C4-2B (cell line): Measurements from ENCODE around the gene MBOAT1.

Experiments used
- ZFX ChIP-seq: fragments of 450-650 bp; IDR thresholded peaks from 2 replicates; pipeline ENCODE4 v1.6.1; 2017
- TF ChIP-seq, protein P1 (sequence below): fragments of 450-650 bp; conservative IDR thresholded peaks from 2 replicates; pipeline ENCODE4 v1.5.1; 2017; ENCODE audit warnings: mild to moderate bottlenecking

DNA sequence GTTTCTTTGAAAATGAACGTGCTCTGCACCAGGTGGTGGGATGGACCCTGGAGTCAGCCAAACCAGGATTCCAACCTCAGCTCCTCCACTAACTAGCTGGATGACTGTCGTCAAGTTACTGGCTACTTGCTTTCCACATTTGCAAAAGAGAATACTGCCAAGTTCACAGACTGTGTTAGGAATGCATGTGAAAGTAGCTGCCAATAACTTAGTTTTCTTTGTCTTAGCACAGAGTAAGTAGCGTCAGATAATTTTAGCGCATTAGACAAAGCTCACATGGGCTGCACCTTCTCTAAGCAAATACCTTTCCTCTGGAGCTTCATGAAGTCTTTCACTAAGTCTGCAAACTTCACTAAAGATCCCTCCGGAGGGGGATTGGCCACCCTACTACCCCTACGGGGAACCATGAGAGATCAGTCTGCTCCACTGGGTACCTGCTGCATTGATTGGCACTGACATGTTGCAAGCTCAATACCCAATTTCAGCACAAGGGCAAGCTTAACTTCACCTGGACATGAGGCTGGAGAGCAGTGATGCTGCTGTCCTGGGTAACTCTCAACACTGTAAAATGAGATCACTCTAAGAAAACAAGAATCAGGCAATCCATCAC lies 113.9 kb downstream of the MBOAT1 start:
- TF ChIP-seq, protein P1, sequence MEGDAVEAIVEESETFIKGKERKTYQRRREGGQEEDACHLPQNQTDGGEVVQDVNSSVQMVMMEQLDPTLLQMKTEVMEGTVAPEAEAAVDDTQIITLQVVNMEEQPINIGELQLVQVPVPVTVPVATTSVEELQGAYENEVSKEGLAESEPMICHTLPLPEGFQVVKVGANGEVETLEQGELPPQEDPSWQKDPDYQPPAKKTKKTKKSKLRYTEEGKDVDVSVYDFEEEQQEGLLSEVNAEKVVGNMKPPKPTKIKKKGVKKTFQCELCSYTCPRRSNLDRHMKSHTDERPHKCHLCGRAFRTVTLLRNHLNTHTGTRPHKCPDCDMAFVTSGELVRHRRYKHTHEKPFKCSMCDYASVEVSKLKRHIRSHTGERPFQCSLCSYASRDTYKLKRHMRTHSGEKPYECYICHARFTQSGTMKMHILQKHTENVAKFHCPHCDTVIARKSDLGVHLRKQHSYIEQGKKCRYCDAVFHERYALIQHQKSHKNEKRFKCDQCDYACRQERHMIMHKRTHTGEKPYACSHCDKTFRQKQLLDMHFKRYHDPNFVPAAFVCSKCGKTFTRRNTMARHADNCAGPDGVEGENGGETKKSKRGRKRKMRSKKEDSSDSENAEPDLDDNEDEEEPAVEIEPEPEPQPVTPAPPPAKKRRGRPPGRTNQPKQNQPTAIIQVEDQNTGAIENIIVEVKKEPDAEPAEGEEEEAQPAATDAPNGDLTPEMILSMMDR = no peak
- TF ChIP-seq ZFX = no peak
